SKM-1 treated with dmso at 0.1 percent for 144 hours (cell line): Measurements from ENCODE around the gene LRP1B.

ENCODE experiments used
- DNase-seq: peaks from one replicate; lab custom pipeline; 2025; ENCODE audit not compliant: unreplicated experiment; lab: John Stamatoyannopoulos, UW

The LRP1B gene

GRCh38 chr2:141468761-141469160 lies 662.1 kb downstream of the LRP1B start:
- no peak for DNase-seq

GRCh38 chr2:141467331-141467730 lies 663.5 kb downstream of the LRP1B start:
- no peak for DNase-seq

- no peak for DNase-seq
Measured at GRCh38 chr2:141464995-141465394, 665.8 kb downstream of the LRP1B start.

GRCh38 chr2:141458351-141458750 lies 672.5 kb downstream of the LRP1B start:
- no peak for DNase-seq

- no peak for DNase-seq
Measured at GRCh38 chr2:141455877-141456276, 674.9 kb downstream of the LRP1B start.

- DNase-seq, result no peak
Measured at GRCh38 chr2:141455211-141455826, 675.5 kb downstream of the LRP1B start.

GRCh38 chr2:141440072-141440635 lies 690.7 kb downstream of the LRP1B start:
- DNase-seq, result no peak

- no peak for DNase-seq
Measured at GRCh38 chr2:141439524-141439923, 691.3 kb downstream of the LRP1B start.

- no peak for DNase-seq
Measured at GRCh38 chr2:141438536-141438935, 692.3 kb downstream of the LRP1B start.

GRCh38 chr2:141437521-141437920 lies 693.3 kb downstream of the LRP1B start:
- DNase-seq, result no peak

- DNase-seq, result no peak
Measured at GRCh38 chr2:141423124-141423523, 707.7 kb downstream of the LRP1B start.

GRCh38 chr2:141417246-141417797 lies 713.5 kb downstream of the LRP1B start:
- no peak for DNase-seq

GRCh38 chr2:141411419-141411818 lies 719.4 kb downstream of the LRP1B start:
- no peak for DNase-seq

- no peak for DNase-seq
Measured at GRCh38 chr2:141399270-141399669, 731.5 kb downstream of the LRP1B start.

GRCh38 chr2:141393214-141393545 lies 737.6 kb downstream of the LRP1B start:
- DNase-seq, result no peak

GRCh38 chr2:141392517-141393213 lies 738.2 kb downstream of the LRP1B start:
- no peak for DNase-seq

GRCh38 chr2:141386168-141386567 lies 744.6 kb downstream of the LRP1B start:
- no peak for DNase-seq

GRCh38 chr2:141384676-141385075 lies 746.1 kb downstream of the LRP1B start:
- no peak for DNase-seq

- DNase-seq, result no peak
Measured at GRCh38 chr2:141381946-141382345, 748.9 kb downstream of the LRP1B start.

GRCh38 chr2:141380008-141380979 lies 750.5 kb downstream of the LRP1B start:
- DNase-seq, result no peak

- DNase-seq, result no peak
Measured at GRCh38 chr2:141364821-141365220, 766.0 kb downstream of the LRP1B start.
